GM18858 (cell line): ENCODE data around the gene CMSS1.

Experiments
- ATAC-seq: cut with Tn5 transposase; IDR thresholded peaks from one replicate; pipeline ENCODE4 v1.9.1; 2021; ENCODE audit not compliant: unreplicated experiment

The CMSS1 gene

GRCh38 chr3:99978221-99978620 is 160.6 kb downstream of the CMSS1 start:
- ATAC-seq, result no peak

- ATAC-seq, result no peak
Measured at GRCh38 chr3:99980606-99981005, 162.9 kb downstream of the CMSS1 start.

GRCh38 chr3:99981138-99981537 is 163.5 kb downstream of the CMSS1 start:
- ATAC-seq, result no peak

- no peak for ATAC-seq
Measured at GRCh38 chr3:99982650-99983049, 165.0 kb downstream of the CMSS1 start.

- ATAC-seq, result no peak
Measured at GRCh38 chr3:99984139-99984538, 166.5 kb downstream of the CMSS1 start.

GRCh38 chr3:99984668-99985067 is 167.0 kb downstream of the CMSS1 start:
- no peak for ATAC-seq

- no peak for ATAC-seq
Measured at GRCh38 chr3:99990179-99990578, 172.5 kb downstream of the CMSS1 start.

- ATAC-seq, result no peak
Measured at GRCh38 chr3:99997293-99997692, 179.6 kb downstream of the CMSS1 start.

GRCh38 chr3:99999536-99999935 is 181.9 kb downstream of the CMSS1 start:
- ATAC-seq, result no peak

- no peak for ATAC-seq
Measured at GRCh38 chr3:100001083-100001482, 183.4 kb downstream of the CMSS1 start.

GRCh38 chr3:100001526-100002270 is 184.0 kb downstream of the CMSS1 start:
- no peak for ATAC-seq

- no peak for ATAC-seq
Measured at GRCh38 chr3:100002599-100003350, 185.1 kb downstream of the CMSS1 start.

GRCh38 chr3:100003609-100004503 is 186.2 kb downstream of the CMSS1 start:
- peak; percentile 56 for ATAC-seq

GRCh38 chr3:100004931-100005330 is 187.3 kb downstream of the CMSS1 start:
- ATAC-seq, result no peak

GRCh38 chr3:100005665-100006393 is 188.2 kb downstream of the CMSS1 start:
- ATAC-seq, result no peak

- ATAC-seq, result no peak
Measured at GRCh38 chr3:100006570-100007271, 189.1 kb downstream of the CMSS1 start.

- no peak for ATAC-seq
Measured at GRCh38 chr3:100007313-100007712, 189.7 kb downstream of the CMSS1 start.

GRCh38 chr3:100008081-100008698 is 190.5 kb downstream of the CMSS1 start:
- ATAC-seq, result no peak

GRCh38 chr3:100009276-100010086 is 191.8 kb downstream of the CMSS1 start:
- no peak for ATAC-seq
